RWPE2 (cell line): ENCODE results near the gene PROSER3.

Experiments used
- ATAC-seq: fragments of 200-7000 bp; cut with Tn5 transposase; 3 replicates; pipeline ENCODE4 v1.9.1; 2021; ENCODE audit warnings: low read depth
- DNase-seq: peaks from one replicate; pipeline ENCODE4 v3.0.0-alpha.2; 2020; ENCODE audit warnings: low spot score
- H3K27ac ChIP-seq: fragments of 450-650 bp; 2 replicates; pipeline ENCODE4 v1.5.1; 2017; ENCODE audit warnings: mild to moderate bottlenecking; ENCODE audit not compliant: poor library complexity, severe bottlenecking
- H3K27me3 ChIP-seq: fragments of 250-450 bp; sonication (Bioruptor Pico); 2 replicates; pipeline ENCODE4 v1.5.1; 2021; ENCODE audit warnings: mild to moderate bottlenecking, moderate library complexity; ENCODE audit not compliant: insufficient read depth, poor library complexity, severe bottlenecking
- H3K36me3 ChIP-seq: fragments of 250-450 bp; sonication (Bioruptor Pico); 2 replicates; pipeline ENCODE4 v1.5.1; 2020; ENCODE audit warnings: low read depth, mild to moderate bottlenecking, moderate library complexity
- H3K4me1 ChIP-seq: fragments of 250-450 bp; sonication (Bioruptor Pico); 2 replicates; pipeline ENCODE4 v1.5.1; 2021; ENCODE audit warnings: mild to moderate bottlenecking, moderate library complexity; ENCODE audit not compliant: insufficient read depth, poor library complexity, severe bottlenecking
- H3K4me3 ChIP-seq: fragments of 250-450 bp; sonication (Bioruptor Pico); 2 replicates; pipeline ENCODE4 v1.5.1; 2021; ENCODE audit warnings: mild to moderate bottlenecking, moderate library complexity; ENCODE audit not compliant: severe bottlenecking
- H3K9me3 ChIP-seq: fragments of 250-450 bp; sonication (Bioruptor Pico); 2 replicates; pipeline ENCODE4 v1.5.1; 2021; ENCODE audit warnings: mild to moderate bottlenecking, moderate library complexity; ENCODE audit not compliant: severe bottlenecking
- CTCF ChIP-seq: fragments of 450-650 bp; IDR thresholded peaks from one replicate; pipeline ENCODE4 v1.5.1; 2017; ENCODE audit warnings: mild to moderate bottlenecking, moderate library complexity; ENCODE audit not compliant: poor library complexity, severe bottlenecking

The PROSER3 gene

GRCh38 chr19:35784503-35785338, 26.7 kb downstream of the PROSER3 start:
- H3K4me1 ChIP-seq = no peaks in the 10 kb centered on the region
- DNase-seq = no peak
- TF ChIP-seq CTCF = no peak
- no peak overlapping the region for H3K4me3 ChIP-seq
- no peaks in the 10 kb centered on the region for H3K36me3 ChIP-seq
- no peak for ATAC-seq
- H3K27ac ChIP-seq = no peak overlapping the region
- H3K27me3 ChIP-seq = no peaks in the 10 kb centered on the region
- no peaks in the 10 kb centered on the region for H3K9me3 ChIP-seq

GRCh38 chr19:35785339-35785627, 27.3 kb downstream of the PROSER3 start:
- Histone ChIP-seq H3K9me3 (no peaks in the 10 kb centered on the region), H3K27me3 (no peaks in the 10 kb centered on the region), H3K36me3 (no peaks in the 10 kb centered on the region), H3K27ac (no peak overlapping the region), H3K4me1 (no peaks in the 10 kb centered on the region), H3K4me3 (no peak overlapping the region)
- DNase-seq (no peak), ATAC-seq (no peak)
- TF ChIP-seq CTCF = no peak

- Histone ChIP-seq H3K27me3 (no peaks in the 10 kb centered on the region), H3K36me3 (no peaks in the 10 kb centered on the region), H3K4me3 (no peak overlapping the region), H3K9me3 (no peaks in the 10 kb centered on the region), H3K27ac (no peak overlapping the region), H3K4me1 (no peaks in the 10 kb centered on the region)
- TF ChIP-seq CTCF = no peak
- ATAC-seq (no peak), DNase-seq (no peak)
These were observed 28.6 kb downstream of the PROSER3 start for GRCh38 chr19:35786299-35787160.

GRCh38 chr19:35787227-35787799, 29.3 kb downstream of the PROSER3 start:
- Histone ChIP-seq H3K9me3 (no peaks in the 10 kb centered on the region), H3K27ac (no peak overlapping the region), H3K27me3 (no peaks in the 10 kb centered on the region), H3K36me3 (no peaks in the 10 kb centered on the region), H3K4me1 (no peaks in the 10 kb centered on the region), H3K4me3 (no peak overlapping the region)
- no peak for TF ChIP-seq CTCF
- DNase-seq (no peak), ATAC-seq (no peak)
